CD8-positive, alpha-beta memory T cell (primary cell): ENCODE data around the gene FBRSL1. TPM values are rescaled to one million over a fixed set of nuclear protein-coding genes. Genes with fewer than 3 reads are reported as not detected.
A peak's percentile ranks its signal among the peaks of the same experiment; 100 is the strongest.

Experiments
- CTCF ChIA-PET: fragments of 350-600 bp; sonication (Branson Sonifier 250); formaldehyde crosslinking; loops from one replicate; lab custom pipeline; 2021; ENCODE audit warnings: antibody characterized with exemption; lab: Charles Lee
- POLR2A ChIA-PET: fragments of 350-600 bp; sonication (Branson Sonifier 250); formaldehyde crosslinking; loops from one replicate; lab custom pipeline; 2021; ENCODE audit warnings: antibody characterized with exemption; lab: Charles Lee
- DNase-seq, 5 donors: peaks; one replicate each; pipeline versions ENCODE4 v3.0.0 to v3.0.0-alpha.2; 2020 to 2022; ENCODE audit warnings: mixed read lengths in 1 of 5
- H3K27ac ChIP-seq: one replicate; pipeline ENCODE4 v1.7.0; 2013; ENCODE audit warnings: low read depth, mild to moderate bottlenecking, low read length, moderate library complexity
- H3K27me3 ChIP-seq: 2 replicates; pipeline ENCODE4 v1.7.0; 2013; ENCODE audit warnings: low read length, mild to moderate bottlenecking; ENCODE audit not compliant: insufficient read depth, poor library complexity, severe bottlenecking
- H3K36me3 ChIP-seq: 2 replicates; pipeline ENCODE4 v1.7.0; 2013; ENCODE audit warnings: mild to moderate bottlenecking, low read length, moderate library complexity; ENCODE audit not compliant: insufficient read depth
- H3K4me1 ChIP-seq: 2 replicates; pipeline ENCODE4 v1.7.0; 2013; ENCODE audit warnings: mild to moderate bottlenecking, low read length, moderate library complexity; ENCODE audit not compliant: insufficient read depth
- H3K4me3 ChIP-seq: 2 replicates; pipeline ENCODE4 v1.7.0; 2013; ENCODE audit warnings: mild to moderate bottlenecking, low read length
- H3K9me3 ChIP-seq: 2 replicates; pipeline ENCODE4 v1.7.0; 2013; ENCODE audit warnings: mild to moderate bottlenecking, low read length
- H3K27ac Mint-ChIP-seq, 8 donors: one replicate each; pipeline ENCODE4 v1.8.0; 2020 to 2021; ENCODE audit warnings: mixed read lengths in 8 of 8, mild to moderate bottlenecking in 6 of 8, inconsistent platforms in 3 of 8, moderate library complexity in 3 of 8
- H3K27me3 Mint-ChIP-seq, 2 donors: one replicate each; pipeline ENCODE4 v1.8.0; 2020 to 2021; ENCODE audit warnings: mixed read lengths in 2 of 2, mild to moderate bottlenecking in 1 of 2, moderate library complexity in 1 of 2
- H3K36me3 Mint-ChIP-seq, 3 donors: one replicate each; pipeline ENCODE4 v1.8.0; 2020 to 2021; ENCODE audit warnings: mixed read lengths in 3 of 3, inconsistent platforms in 1 of 3, mild to moderate bottlenecking in 1 of 3
- H3K4me1 Mint-ChIP-seq, 3 donors: one replicate each; pipeline ENCODE4 v1.8.0; 2020 to 2021; ENCODE audit warnings: mixed read lengths in 3 of 3, inconsistent platforms in 1 of 3, mild to moderate bottlenecking in 1 of 3
- H3K4me3 Mint-ChIP-seq, 7 donors: one replicate each; pipeline ENCODE4 v1.8.0; 2020 to 2021; ENCODE audit warnings: mixed read lengths in 7 of 7, mild to moderate bottlenecking in 6 of 7, moderate library complexity in 4 of 7, inconsistent platforms in 2 of 7
- H3K9me3 Mint-ChIP-seq, 5 donors: one replicate each; pipeline ENCODE4 v1.8.0; 2020 to 2022; ENCODE audit warnings: mixed read lengths in 5 of 5, mild to moderate bottlenecking in 3 of 5, moderate library complexity in 2 of 5, inconsistent platforms in 1 of 5
- polyA plus RNA-seq: library from polyadenylated mRNA; unstranded; fragments of 300-500 nt; fragmentation: Illumina TruSeq; gene quantifications from one replicate; pipeline ENCODE4 v1.2.3, GENCODE V29; 2021
- total RNA-seq, 2 experiments: library from RNA; stranded (reverse); gene quantifications; one replicate each; pipeline ENCODE4 v1.2.3, GENCODE V29; 2021

The FBRSL1 gene
- total and polyA plus RNA-seq, 3 experiments from 2014 or later = 1.4 to 62.1 (median 58.1) TPM

- CTCF ChIA-PET = interaction anchor here (0.7 to 1.1 kb wide), 3 partner anchors 9 to 133 kb away, joined by 3 read pairs; no protein-coding TSS in a partner anchor
- H3K4me1 Mint-ChIP-seq = peaks cover 5 to 21% (median 9%) of the 10 kb centered on the region in 3 donors
Measured at GRCh38 chr12:132513458-132514135, 23.6 kb downstream of the FBRSL1 start.

GRCh38 chr12:132514216-132514820 lies 24.4 kb downstream of the FBRSL1 start:
- no peak for DNase-seq
- Histone ChIP-seq H3K4me1 (no peaks in the 10 kb centered on the region), H3K9me3 (no peaks in the 10 kb centered on the region), H3K4me3 (no peak overlapping the region), H3K36me3 (peaks cover 11% of the 10 kb centered on the region), H3K27me3 (no peaks in the 10 kb centered on the region), H3K27ac (no peak overlapping the region)
- no peak overlapping the region for H3K4me3 Mint-ChIP-seq
- ChIA-PET POLR2A (no interaction called here), CTCF (interaction anchor here (0.7 to 1.1 kb wide), 3 partner anchors 8 to 134 kb away, joined by 3 read pairs; no protein-coding TSS in a partner anchor)
- peaks cover 0 to 5% (median 0%) of the 10 kb centered on the region in 5 donors for H3K9me3 Mint-ChIP-seq
- H3K27ac Mint-ChIP-seq = no peak overlapping the region
- peaks cover 5 to 29% (median 15%) of the 10 kb centered on the region in 3 donors for H3K4me1 Mint-ChIP-seq
- peaks cover 16 to 54% (median 17%) of the 10 kb centered on the region in 3 donors for H3K36me3 Mint-ChIP-seq
- H3K27me3 Mint-ChIP-seq = peaks cover 0 to 4% of the 10 kb centered on the region in 2 donors

More at GRCh38 chr12:132513458-132514135, 23.6 kb downstream of the FBRSL1 start:
- Mint-ChIP-seq H3K36me3 (peaks cover 12 to 49% (median 15%) of the 10 kb centered on the region in 3 donors), H3K9me3 (peaks cover 0 to 3% (median 0%) of the 10 kb centered on the region in 5 donors), H3K4me3 (no peak overlapping the region), H3K27me3 (peaks cover 0 to 3% of the 10 kb centered on the region in 2 donors), H3K27ac (peak overlapping the region in 1 of 8 donors; percentile 24)
- H3K4me1 ChIP-seq = no peaks in the 10 kb centered on the region
- H3K36me3 ChIP-seq = peaks cover 6% of the 10 kb centered on the region
- POLR2A ChIA-PET = no interaction called here
- no peak for DNase-seq
- no peaks in the 10 kb centered on the region for H3K9me3 ChIP-seq
- H3K4me3 ChIP-seq = no peak overlapping the region
- no peaks in the 10 kb centered on the region for H3K27me3 ChIP-seq
- no peak overlapping the region for H3K27ac ChIP-seq

- Mint-ChIP-seq H3K36me3 (peaks cover 16 to 54% (median 17%) of the 10 kb centered on the region in 3 donors), H3K9me3 (peaks cover 0 to 7% (median 0%) of the 10 kb centered on the region in 5 donors)
- POLR2A ChIA-PET = interaction anchor here (0.8 kb wide), 1 partner anchor 11 kb away, joined by 3 read pairs; no protein-coding TSS in a partner anchor
Measured at GRCh38 chr12:132514838-132515237, 24.9 kb downstream of the FBRSL1 start.

GRCh38 chr12:132516095-132517012 lies 26.4 kb downstream of the FBRSL1 start:
- H3K36me3 Mint-ChIP-seq = peaks cover 16 to 51% (median 17%) of the 10 kb centered on the region in 3 donors
- Histone ChIP-seq H3K27me3 (no peaks in the 10 kb centered on the region), H3K27ac (no peak overlapping the region), H3K4me1 (no peaks in the 10 kb centered on the region), H3K9me3 (no peaks in the 10 kb centered on the region), H3K36me3 (peaks cover 11% of the 10 kb centered on the region), H3K4me3 (no peak overlapping the region)
- H3K4me3 Mint-ChIP-seq = no peak overlapping the region
- H3K27ac Mint-ChIP-seq = peak overlapping the region in 4 of 8 donors; percentile 15 to 77 (median 32)
- H3K4me1 Mint-ChIP-seq = peaks cover 5 to 34% (median 15%) of the 10 kb centered on the region in 3 donors
- H3K27me3 Mint-ChIP-seq = peaks cover 0 to 4% of the 10 kb centered on the region in 2 donors
- ChIA-PET CTCF (interaction anchor here (1.0 to 2.8 kb wide), 4 partner anchors 7 to 363 kb away, joined by 3 to 18 read pairs (median 4); no protein-coding TSS in a partner anchor), POLR2A (no interaction called here)
- H3K9me3 Mint-ChIP-seq = peaks cover 0 to 7% (median 0%) of the 10 kb centered on the region in 5 donors
- DNase-seq = no peak

More at GRCh38 chr12:132514838-132515237, 24.9 kb downstream of the FBRSL1 start:
- no peak overlapping the region for H3K27ac ChIP-seq
- H3K9me3 ChIP-seq = no peaks in the 10 kb centered on the region
- H3K4me3 ChIP-seq = no peak overlapping the region
- Mint-ChIP-seq H3K27ac (no peak overlapping the region), H3K4me1 (peaks cover 5 to 29% (median 15%) of the 10 kb centered on the region in 3 donors), H3K27me3 (peaks cover 0 to 4% of the 10 kb centered on the region in 2 donors), H3K4me3 (no peak overlapping the region)
- H3K27me3 ChIP-seq = no peaks in the 10 kb centered on the region
- no peak for DNase-seq
- CTCF ChIA-PET = interaction anchor here (0.8 to 1.6 kb wide), 2 partner anchors 9 to 100 kb away, joined by 3 to 5 read pairs; no protein-coding TSS in a partner anchor
- H3K4me1 ChIP-seq = no peaks in the 10 kb centered on the region
- H3K36me3 ChIP-seq = peaks cover 11% of the 10 kb centered on the region

- no peak overlapping the region for H3K4me3 ChIP-seq
- H3K27ac Mint-ChIP-seq = peak overlapping the region in 2 of 8 donors; percentile 33 to 35
- CTCF ChIA-PET = interaction anchor here (1.4 to 2.8 kb wide), 2 partner anchors 20 to 102 kb away, joined by 3 to 18 read pairs; no protein-coding TSS in a partner anchor
- H3K36me3 ChIP-seq = peaks cover 11% of the 10 kb centered on the region
- peaks cover 5 to 40% (median 17%) of the 10 kb centered on the region in 3 donors for H3K4me1 Mint-ChIP-seq
- POLR2A ChIA-PET = no interaction called here
- DNase-seq = no peak
- H3K9me3 ChIP-seq = no peaks in the 10 kb centered on the region
- H3K27me3 ChIP-seq = no peaks in the 10 kb centered on the region
- H3K36me3 Mint-ChIP-seq = peaks cover 16 to 47% (median 17%) of the 10 kb centered on the region in 3 donors
- peaks cover 0 to 7% (median 0%) of the 10 kb centered on the region in 5 donors for H3K9me3 Mint-ChIP-seq
- no peak overlapping the region for H3K4me3 Mint-ChIP-seq
- H3K27ac ChIP-seq = no peak overlapping the region
- H3K4me1 ChIP-seq = no peaks in the 10 kb centered on the region
- H3K27me3 Mint-ChIP-seq = peaks cover 0 to 4% of the 10 kb centered on the region in 2 donors
Measured at GRCh38 chr12:132517013-132517739, 27.2 kb downstream of the FBRSL1 start.

- DNase-seq = no peak
- no peak overlapping the region for H3K4me3 ChIP-seq
- H3K27ac ChIP-seq = no peak overlapping the region
- Mint-ChIP-seq H3K4me1 (peaks cover 5 to 43% (median 17%) of the 10 kb centered on the region in 3 donors), H3K27me3 (peaks cover 0 to 4% of the 10 kb centered on the region in 2 donors), H3K36me3 (peaks cover 16 to 45% (median 17%) of the 10 kb centered on the region in 3 donors), H3K4me3 (no peak overlapping the region), H3K9me3 (peaks cover 0 to 7% (median 0%) of the 10 kb centered on the region in 5 donors), H3K27ac (peak overlapping the region in 1 of 8 donors; percentile 33)
- H3K36me3 ChIP-seq = peaks cover 11% of the 10 kb centered on the region
- CTCF ChIA-PET = interaction anchor here (1.4 to 2.8 kb wide), 2 partner anchors 20 to 103 kb away, joined by 3 to 18 read pairs; no protein-coding TSS in a partner anchor
- H3K4me1 ChIP-seq = no peaks in the 10 kb centered on the region
- no peaks in the 10 kb centered on the region for H3K27me3 ChIP-seq
- no peaks in the 10 kb centered on the region for H3K9me3 ChIP-seq
- POLR2A ChIA-PET = no interaction called here
Measured at GRCh38 chr12:132517740-132518100, 27.8 kb downstream of the FBRSL1 start.
